ENCODE results near the gene LRRN3.

Gene LRRN3

DNA sequence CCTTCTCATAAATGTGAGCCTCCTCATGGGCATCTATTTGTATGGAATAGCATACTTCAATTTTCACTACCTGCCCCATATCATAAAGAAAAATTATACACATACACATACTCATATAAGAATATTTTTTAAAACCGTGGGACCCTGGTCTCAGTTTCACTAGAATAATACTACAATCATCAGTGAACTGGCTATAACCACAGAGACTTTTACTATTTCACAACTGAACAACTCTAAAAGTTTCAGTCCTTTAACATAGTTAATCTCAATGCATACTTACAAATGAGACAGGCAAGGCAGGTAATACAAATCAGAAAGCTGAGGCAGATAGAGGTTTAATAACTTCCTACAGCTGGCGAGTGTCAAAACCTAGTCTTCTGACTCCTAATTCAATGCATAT, 83.1 kb downstream of the LRRN3 start:
- TF ChIP-seq, protein P1, sequence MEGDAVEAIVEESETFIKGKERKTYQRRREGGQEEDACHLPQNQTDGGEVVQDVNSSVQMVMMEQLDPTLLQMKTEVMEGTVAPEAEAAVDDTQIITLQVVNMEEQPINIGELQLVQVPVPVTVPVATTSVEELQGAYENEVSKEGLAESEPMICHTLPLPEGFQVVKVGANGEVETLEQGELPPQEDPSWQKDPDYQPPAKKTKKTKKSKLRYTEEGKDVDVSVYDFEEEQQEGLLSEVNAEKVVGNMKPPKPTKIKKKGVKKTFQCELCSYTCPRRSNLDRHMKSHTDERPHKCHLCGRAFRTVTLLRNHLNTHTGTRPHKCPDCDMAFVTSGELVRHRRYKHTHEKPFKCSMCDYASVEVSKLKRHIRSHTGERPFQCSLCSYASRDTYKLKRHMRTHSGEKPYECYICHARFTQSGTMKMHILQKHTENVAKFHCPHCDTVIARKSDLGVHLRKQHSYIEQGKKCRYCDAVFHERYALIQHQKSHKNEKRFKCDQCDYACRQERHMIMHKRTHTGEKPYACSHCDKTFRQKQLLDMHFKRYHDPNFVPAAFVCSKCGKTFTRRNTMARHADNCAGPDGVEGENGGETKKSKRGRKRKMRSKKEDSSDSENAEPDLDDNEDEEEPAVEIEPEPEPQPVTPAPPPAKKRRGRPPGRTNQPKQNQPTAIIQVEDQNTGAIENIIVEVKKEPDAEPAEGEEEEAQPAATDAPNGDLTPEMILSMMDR (IDR thresholded peaks at IDR 0.05) = no peak

DNA sequence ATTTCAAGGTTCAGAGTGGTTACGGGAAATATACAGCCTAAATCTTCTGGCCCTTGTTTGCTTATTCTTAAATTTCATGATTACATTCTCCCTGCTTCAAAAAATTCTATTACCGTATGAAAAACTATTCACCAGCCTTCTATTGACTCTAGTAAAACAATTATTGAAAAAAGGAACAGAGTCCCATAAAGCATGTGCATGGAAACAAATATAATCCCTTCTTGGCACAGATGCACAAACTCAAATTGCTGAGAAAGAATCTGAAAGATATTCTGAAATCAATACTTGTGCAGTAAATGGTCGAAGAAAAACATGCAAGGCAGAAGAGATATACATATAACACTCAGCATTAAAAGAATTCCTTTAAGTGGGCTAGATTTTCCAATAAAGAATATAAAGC, 83.6 kb downstream of the LRRN3 start:
- TF ChIP-seq, protein P1 (IDR thresholded peaks at IDR 0.05) = no peak
